ENCODE results near the gene MAN2B1.

MAN2B1 gene

DNA sequence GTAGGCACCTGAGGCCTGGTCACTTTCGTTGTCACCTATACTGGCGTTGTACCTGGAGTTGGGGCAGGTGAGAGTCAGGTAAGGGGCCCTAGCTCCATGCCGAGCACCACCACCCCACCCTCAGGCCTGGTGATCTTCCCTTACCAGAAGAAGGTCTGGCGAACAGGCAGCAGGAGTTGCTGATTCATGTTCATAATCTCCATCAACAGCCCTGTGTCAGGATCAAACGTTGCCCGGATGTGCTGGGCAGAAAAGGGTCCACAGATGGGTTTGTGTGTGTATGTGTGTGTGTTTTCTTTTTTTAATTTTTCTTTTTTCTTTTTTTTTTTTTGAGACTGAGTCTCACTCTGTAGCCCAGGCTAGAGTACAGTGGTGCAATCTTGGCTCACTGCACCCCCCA is 14.3 kb downstream of the MAN2B1 start:
- Histone ChIP-seq H2BK15ac (ENCODE audit: low read depth, poor library complexity, severe bottlenecking) (no peak overlapping the region), H3K36me3 (ENCODE audit: control insufficient read depth in 1 of 2, insufficient read depth in 2 of 2, low read depth in 1 of 2, low read length in 2 of 2) (peaks cover 30 to 62% of the 10 kb centered on the region in 2 experiments), H2AK5ac (ENCODE audit: low read length, severe bottlenecking) (no peak overlapping the region), H3K14ac (ENCODE audit: low read length in 2 of 2) (no peak overlapping the region), H3K27ac (ENCODE audit: low read length, poor library complexity, severe bottlenecking) (no peak overlapping the region), H3K79me1 (replicated peaks; ENCODE audit: low read length, poor library complexity, severe bottlenecking) (peaks cover 3% of the 10 kb centered on the region), H2BK5ac (ENCODE audit: low read depth, low read length, poor library complexity, severe bottlenecking) (no peak overlapping the region), H2BK12ac (ENCODE audit: low read length in 2 of 2) (no peak overlapping the region), H3K9me3 (ENCODE audit: control insufficient read depth, low read length) (no peaks in the 10 kb centered on the region), H4K91ac (ENCODE audit: low read length) (peak overlapping the region; percentile 43), H2AFZ (ENCODE audit: low read depth, low read length) (no peak overlapping the region), H3K18ac (ENCODE audit: low read depth in 1 of 2, low read length in 2 of 2) (no peak overlapping the region), H2BK120ac (ENCODE audit: low read depth, low read length) (no peak overlapping the region), H3K4me2 (ENCODE audit: low read length, poor library complexity, severe bottlenecking) (no peak overlapping the region), H3K27me3 (ENCODE audit: control insufficient read depth in 1 of 2, insufficient read depth in 1 of 2, low read length in 2 of 2) (no peaks in the 10 kb centered on the region), H3K23ac (ENCODE audit: low read length in 2 of 2) (no peak overlapping the region), H3K4me3 (ENCODE audit: insufficient read depth in 1 of 2, low read depth in 1 of 2, low read length in 2 of 2) (no peak overlapping the region), H3K4ac (ENCODE audit: low read depth in 1 of 2, low read length in 2 of 2) (no peak overlapping the region), H3K4me1 (ENCODE audit: control insufficient read depth, insufficient read depth, low read depth, low read length) (peaks cover 2% of the 10 kb centered on the region), H4K8ac (ENCODE audit: low read length) (no peak overlapping the region), H3K9ac (ENCODE audit: low read length) (no peak overlapping the region)
- 93% methylated on average over 3 of the region's 6 CpGs for WGBS
- DNase-seq: no peak

DNA sequence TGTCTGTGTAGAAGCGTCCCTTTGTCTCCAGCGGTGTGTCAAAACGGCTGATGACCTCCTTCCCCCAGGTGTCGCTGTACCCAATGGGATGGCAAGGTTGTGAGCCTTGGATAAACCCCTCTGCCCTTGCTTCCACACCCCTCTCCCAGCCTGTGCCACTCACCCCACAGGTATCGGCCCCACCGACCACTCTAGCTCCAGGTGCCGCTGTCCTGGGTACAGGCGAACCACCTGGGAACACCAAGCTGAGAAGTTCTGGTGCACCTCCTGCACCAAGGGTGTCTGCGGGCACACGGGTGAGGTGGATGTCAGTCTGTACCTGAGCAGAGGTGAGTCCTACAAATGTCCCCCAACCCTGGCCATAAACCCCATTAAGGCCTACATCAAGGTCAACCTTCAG is 16.6 kb downstream of the MAN2B1 start:
- Histone ChIP-seq H3K9ac (ENCODE audit: low read length) (no peak overlapping the region), H3K4ac (ENCODE audit: low read depth in 1 of 2, low read length in 2 of 2) (no peak overlapping the region), H3K18ac (ENCODE audit: low read depth in 1 of 2, low read length in 2 of 2) (no peak overlapping the region), H3K79me1 (replicated peaks; ENCODE audit: low read length, poor library complexity, severe bottlenecking) (no peaks in the 10 kb centered on the region), H4K8ac (ENCODE audit: low read length) (no peak overlapping the region), H3K4me1 (ENCODE audit: control insufficient read depth, insufficient read depth, low read depth, low read length) (peaks cover 2% of the 10 kb centered on the region), H3K36me3 (ENCODE audit: control insufficient read depth in 1 of 2, insufficient read depth in 2 of 2, low read depth in 1 of 2, low read length in 2 of 2) (peaks cover 13 to 47% of the 10 kb centered on the region in 2 experiments), H3K9me3 (ENCODE audit: control insufficient read depth, low read length) (no peaks in the 10 kb centered on the region), H3K4me3 (ENCODE audit: insufficient read depth in 1 of 2, low read depth in 1 of 2, low read length in 2 of 2) (no peak overlapping the region), H3K14ac (ENCODE audit: low read length in 2 of 2) (no peak overlapping the region), H3K23ac (ENCODE audit: low read length in 2 of 2) (no peak overlapping the region), H2BK15ac (ENCODE audit: low read depth, poor library complexity, severe bottlenecking) (no peak overlapping the region), H3K27me3 (ENCODE audit: control insufficient read depth in 1 of 2, insufficient read depth in 1 of 2, low read length in 2 of 2) (no peaks in the 10 kb centered on the region), H2BK120ac (ENCODE audit: low read depth, low read length) (no peak overlapping the region), H3K4me2 (ENCODE audit: low read length, poor library complexity, severe bottlenecking) (no peak overlapping the region), H4K91ac (ENCODE audit: low read length) (no peak overlapping the region), H2BK12ac (ENCODE audit: low read length in 2 of 2) (no peak overlapping the region), H2BK5ac (ENCODE audit: low read depth, low read length, poor library complexity, severe bottlenecking) (no peak overlapping the region), H2AFZ (ENCODE audit: low read depth, low read length) (no peak overlapping the region), H2AK5ac (ENCODE audit: low read length, severe bottlenecking) (no peak overlapping the region), H3K27ac (ENCODE audit: low read length, poor library complexity, severe bottlenecking) (no peak overlapping the region)
- no peak for DNase-seq
- WGBS: 95% methylated on average over 10 of the region's 10 CpGs

DNA sequence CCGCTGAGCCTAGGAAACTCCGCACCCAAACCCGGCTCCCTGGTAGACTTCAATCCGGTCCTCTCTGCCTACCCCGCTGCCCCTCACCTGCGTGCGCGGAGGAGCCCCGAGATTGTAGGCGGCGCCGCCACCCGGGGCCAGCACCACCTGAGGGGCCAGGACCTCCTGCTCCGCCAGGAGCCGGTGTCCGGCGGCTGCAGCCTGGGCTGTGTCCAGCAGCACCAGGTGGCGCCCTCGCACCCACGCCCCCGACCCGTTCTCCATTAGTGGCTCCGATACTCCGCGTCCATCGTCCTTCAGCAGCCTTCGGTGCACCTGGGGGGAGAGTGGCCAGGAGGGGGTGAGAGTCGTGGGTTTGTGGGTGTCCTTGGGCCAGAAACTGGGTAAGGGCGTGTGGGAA is 18.5 kb downstream of the MAN2B1 start:
- Histone ChIP-seq H3K4me3 (ENCODE audit: insufficient read depth in 1 of 2, low read depth in 1 of 2, low read length in 2 of 2) (peak overlapping the region in 1 of 2 experiments; percentile 32), H3K27me3 (ENCODE audit: control insufficient read depth in 1 of 2, insufficient read depth in 1 of 2, low read length in 2 of 2) (no peaks in the 10 kb centered on the region), H2BK15ac (ENCODE audit: low read depth, poor library complexity, severe bottlenecking) (no peak overlapping the region), H3K4ac (ENCODE audit: low read depth in 1 of 2, low read length in 2 of 2) (no peak overlapping the region), H2BK5ac (ENCODE audit: low read depth, low read length, poor library complexity, severe bottlenecking) (no peak overlapping the region), H3K9me3 (ENCODE audit: control insufficient read depth, low read length) (no peaks in the 10 kb centered on the region), H3K23ac (ENCODE audit: low read length in 2 of 2) (no peak overlapping the region), H3K4me1 (ENCODE audit: control insufficient read depth, insufficient read depth, low read depth, low read length) (peaks cover 2% of the 10 kb centered on the region), H2BK12ac (ENCODE audit: low read length in 2 of 2) (no peak overlapping the region), H3K79me1 (replicated peaks; ENCODE audit: low read length, poor library complexity, severe bottlenecking) (no peaks in the 10 kb centered on the region), H3K36me3 (ENCODE audit: control insufficient read depth in 1 of 2, insufficient read depth in 2 of 2, low read depth in 1 of 2, low read length in 2 of 2) (peaks cover 10 to 33% of the 10 kb centered on the region in 2 experiments), H2AFZ (ENCODE audit: low read depth, low read length) (no peak overlapping the region), H3K18ac (ENCODE audit: low read depth in 1 of 2, low read length in 2 of 2) (no peak overlapping the region), H3K9ac (ENCODE audit: low read length) (no peak overlapping the region), H3K14ac (ENCODE audit: low read length in 2 of 2) (no peak overlapping the region), H4K91ac (ENCODE audit: low read length) (no peak overlapping the region), H3K4me2 (ENCODE audit: low read length, poor library complexity, severe bottlenecking) (no peak overlapping the region), H3K27ac (ENCODE audit: low read length, poor library complexity, severe bottlenecking) (no peak overlapping the region), H2BK120ac (ENCODE audit: low read depth, low read length) (no peak overlapping the region), H2AK5ac (ENCODE audit: low read length, severe bottlenecking) (no peak overlapping the region), H4K8ac (ENCODE audit: low read length) (no peak overlapping the region)
- WGBS: 96% methylated on average over 29 of the region's 29 CpGs
- DNase-seq: no peak

DNA sequence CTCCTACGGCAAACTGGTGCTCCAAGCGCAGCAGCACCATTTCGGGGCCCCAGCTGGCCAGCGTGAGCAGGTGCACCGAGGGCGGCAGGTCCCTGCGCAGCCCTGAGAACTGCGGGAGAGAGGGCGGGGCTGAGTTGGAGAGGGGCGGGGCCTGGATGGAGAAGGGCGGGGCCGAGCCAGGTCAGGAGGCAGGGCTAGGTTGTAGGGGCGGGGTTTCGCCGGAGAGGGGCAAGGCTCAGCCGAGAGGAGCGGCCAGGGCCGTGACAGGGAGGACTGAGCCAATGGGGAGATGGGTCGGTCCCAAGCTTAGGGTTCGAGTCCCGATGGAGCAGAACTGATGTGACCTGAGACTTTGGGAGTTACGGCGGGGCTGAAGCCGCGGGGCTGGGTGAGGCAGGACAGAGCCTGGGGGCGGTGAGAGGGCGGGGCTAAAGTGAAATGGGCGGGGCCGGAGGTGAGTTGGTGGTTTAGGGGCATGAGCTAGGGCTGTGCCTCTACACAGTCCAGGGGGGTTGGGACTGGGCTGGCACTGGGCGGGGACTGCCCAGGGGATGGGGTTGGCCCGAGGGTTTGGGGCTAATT is 19.0 kb downstream of the MAN2B1 start:
- Histone ChIP-seq H3K36me3 (ENCODE audit: control insufficient read depth in 1 of 2, insufficient read depth in 2 of 2, low read depth in 1 of 2, low read length in 2 of 2) (peaks cover 10 to 33% of the 10 kb centered on the region in 2 experiments), H4K91ac (ENCODE audit: low read length) (no peak overlapping the region), H2BK120ac (ENCODE audit: low read depth, low read length) (no peak overlapping the region), H4K8ac (ENCODE audit: low read length) (no peak overlapping the region), H3K14ac (ENCODE audit: low read length in 2 of 2) (no peak overlapping the region), H3K9me3 (ENCODE audit: control insufficient read depth, low read length) (no peaks in the 10 kb centered on the region), H3K23ac (ENCODE audit: low read length in 2 of 2) (no peak overlapping the region), H3K9ac (ENCODE audit: low read length) (no peak overlapping the region), H2AFZ (ENCODE audit: low read depth, low read length) (no peak overlapping the region), H2BK5ac (ENCODE audit: low read depth, low read length, poor library complexity, severe bottlenecking) (no peak overlapping the region), H3K79me1 (replicated peaks; ENCODE audit: low read length, poor library complexity, severe bottlenecking) (no peaks in the 10 kb centered on the region), H2BK12ac (ENCODE audit: low read length in 2 of 2) (no peak overlapping the region), H3K18ac (ENCODE audit: low read depth in 1 of 2, low read length in 2 of 2) (no peak overlapping the region), H3K4ac (ENCODE audit: low read depth in 1 of 2, low read length in 2 of 2) (no peak overlapping the region), H3K4me1 (ENCODE audit: control insufficient read depth, insufficient read depth, low read depth, low read length) (peaks cover 2% of the 10 kb centered on the region), H3K4me2 (ENCODE audit: low read length, poor library complexity, severe bottlenecking) (no peak overlapping the region), H2AK5ac (ENCODE audit: low read length, severe bottlenecking) (no peak overlapping the region), H3K4me3 (ENCODE audit: insufficient read depth in 1 of 2, low read depth in 1 of 2, low read length in 2 of 2) (peak overlapping the region in 1 of 2 experiments; percentile 32), H3K27me3 (ENCODE audit: control insufficient read depth in 1 of 2, insufficient read depth in 1 of 2, low read length in 2 of 2) (no peaks in the 10 kb centered on the region), H3K27ac (ENCODE audit: low read length, poor library complexity, severe bottlenecking) (no peak overlapping the region), H2BK15ac (ENCODE audit: low read depth, poor library complexity, severe bottlenecking) (no peak overlapping the region)
- DNase-seq: no peak
- WGBS: 93% methylated on average over 30 of the region's 31 CpGs
